ENCODE data around the gene CEP19. TPM values are rescaled to one million over a fixed set of nuclear protein-coding genes. Genes with fewer than 3 reads are reported as not detected.

The CEP19 gene
- total and polyA plus RNA-seq, 8 donors, result 3.0 to 4.7 (median 3.5) TPM

- ATAC-seq (no peak), DNase-seq (no peak)
- Histone ChIP-seq H3K4me3 (no peak overlapping the region), H3K9me3 (no peaks in the 10 kb centered on the region), H3K27me3 (no peaks in the 10 kb centered on the region), H3K27ac (no peak overlapping the region), H3K4me1 (peaks cover 3 to 24% of the 10 kb centered on the region in 2 donors), H3K36me3 (peaks cover 0 to 12% of the 10 kb centered on the region in 2 donors)
- TF ChIP-seq CTCF (IDR thresholded peaks at IDR 0.05), result no peak
- intact Hi-C loops (cut with DNase I), result no loop called here
These were observed 45.8 kb downstream of the CEP19 start for GRCh38 chr3:196666001-196666867.

GRCh38 chr3:196662711-196663571, 49.1 kb downstream of the CEP19 start:
- Histone ChIP-seq H3K27me3 (no peaks in the 10 kb centered on the region), H3K4me1 (peaks cover 0 to 1% of the 10 kb centered on the region in 2 donors), H3K27ac (no peak overlapping the region), H3K36me3 (peaks cover 0 to 43% of the 10 kb centered on the region in 2 donors), H3K9me3 (no peaks in the 10 kb centered on the region), H3K4me3 (no peak overlapping the region)
- ATAC-seq, result no peak
- no peak for TF ChIP-seq CTCF (IDR thresholded peaks at IDR 0.05)
- intact Hi-C loops (cut with DNase I), result no loop called here
- no peak for DNase-seq

GRCh38 chr3:196662033-196662432, 50.0 kb downstream of the CEP19 start:
- no peaks in the 10 kb centered on the region for H3K9me3 ChIP-seq
- no peak overlapping the region for H3K27ac ChIP-seq
- intact Hi-C loops (cut with DNase I), result no loop called here
- DNase-seq, result no peak
- no peak for TF ChIP-seq CTCF (IDR thresholded peaks at IDR 0.05)
- no peak overlapping the region for H3K4me3 ChIP-seq
- H3K36me3 ChIP-seq, result peaks cover 0 to 52% of the 10 kb centered on the region in 2 donors
- ATAC-seq, result no peak
- no peaks in the 10 kb centered on the region for H3K4me1 ChIP-seq
- no peaks in the 10 kb centered on the region for H3K27me3 ChIP-seq

- intact Hi-C loops (cut with DNase I), result no loop called here
These were observed 50.6 kb downstream of the CEP19 start for GRCh38 chr3:196661400-196661799.

More at GRCh38 chr3:196661400-196661799, 50.6 kb downstream of the CEP19 start:
- Histone ChIP-seq H3K9me3 (no peaks in the 10 kb centered on the region), H3K27me3 (no peaks in the 10 kb centered on the region), H3K4me1 (no peaks in the 10 kb centered on the region), H3K27ac (no peak overlapping the region), H3K4me3 (no peak overlapping the region), H3K36me3 (peaks cover 0 to 59% of the 10 kb centered on the region in 2 donors)
- DNase-seq (no peak), ATAC-seq (no peak)
- TF ChIP-seq CTCF (IDR thresholded peaks at IDR 0.05), result no peak

Data from left lung (tissue), 10 donors.